Measurements from ENCODE around the gene UBE2J1.

GRCh38 chr6:89386917-89387491 lies 34.5 kb upstream of the UBE2J1 start:
- TF ChIP-seq ZNF169 (tag by site-specific recombination; IDR thresholded peaks at IDR 0.05): no peak
- no peak for TF ChIP-seq ZNF292 (tag by site-specific recombination; IDR thresholded peaks at IDR 0.05; ENCODE audit: borderline replicate concordance, low read depth)
- no peak for TF ChIP-seq REPIN1 (tag by site-specific recombination; IDR thresholded peaks at IDR 0.05; ENCODE audit: low read depth)
- TF ChIP-seq ZNF302 (tag by site-specific recombination; IDR thresholded peaks at IDR 0.05; ENCODE audit: low read depth): no peak
- no peak for TF ChIP-seq EGR2 (tag by site-specific recombination; IDR thresholded peaks at IDR 0.05; ENCODE audit: low read depth)
- no peak for TF ChIP-seq REST (tag by site-specific recombination; IDR thresholded peaks at IDR 0.05)
- no peak for TF ChIP-seq CTCF (tag by site-specific recombination; IDR thresholded peaks at IDR 0.05)
- no peak for TF ChIP-seq YY1 (tag by site-specific recombination; IDR thresholded peaks at IDR 0.05)
- no peak for TF ChIP-seq ZBTB10 (tag by site-specific recombination; IDR thresholded peaks at IDR 0.05)
- no peak for TF ChIP-seq ZBTB1 (tag by site-specific recombination; IDR thresholded peaks at IDR 0.05)
- TF ChIP-seq ZNF24 (tag by site-specific recombination; IDR thresholded peaks at IDR 0.05): no peak
- TF ChIP-seq ZFP41 (tag by site-specific recombination; IDR thresholded peaks at IDR 0.05; ENCODE audit: borderline replicate concordance): no peak
- no peak for TF ChIP-seq ZNF23 (tag by site-specific recombination; IDR thresholded peaks at IDR 0.05; ENCODE audit: borderline replicate concordance)
- TF ChIP-seq ZBTB8A (tag by site-specific recombination; IDR thresholded peaks at IDR 0.05): no peak

Data from HEK293 (cell line).